Myometrial cell (primary cell): ENCODE results near the gene DPEP2. TPM values are rescaled to one million over a fixed set of nuclear protein-coding genes. Genes with fewer than 3 reads are reported as not detected.

Experiments
- total RNA-seq: library from RNA; depleted of rRNA; stranded (reverse); fragments of >200 nt; gene quantifications from 2 replicates; pipeline ENCODE4 v1.2.3, GENCODE V29; 2015

The DPEP2 gene
- total RNA-seq = not detected in 2 replicates

GRCh38 chr16:67998779-67999688, at the start of gene DPEP2:
Gene DPEP2, minus strand, starts transcription at chr16:67999484. Its CDS starts 6,272 bp downstream, at chr16:67993212.

GRCh38 chr16:68022728-68023537, 23.6 kb upstream of the DPEP2 start, which contains the start of the genes DDX28 and DUS2:
Gene DDX28, minus strand, starts transcription at chr16:68023232. Its CDS starts 30 bp downstream, at chr16:68023202.
Gene DUS2, plus strand, starts transcription at chr16:68023284. Its CDS starts 14,740 bp downstream, at chr16:68038024.

GRCh38 chr16:68015681-68016080, 16.4 kb upstream of the DPEP2 start, which contains the start of gene DPEP2NB:
Gene DPEP2NB, minus strand, starts transcription at chr16:68015911. Its CDS starts 141 bp downstream, at chr16:68015770.

GRCh38 chr16:67979955-67980678, 19.2 kb downstream of the DPEP2 start, which contains the start of gene DPEP3:
Gene DPEP3, minus strand, starts transcription at chr16:67980499. Its CDS starts 119 bp downstream, at chr16:67980380.

GRCh38 chr16:67968400-67969253, 30.7 kb downstream of the DPEP2 start, which contains the start of gene SLC12A4:
Gene SLC12A4, minus strand, starts transcription at chr16:67968637. Its CDS starts 84 bp downstream, at chr16:67968553.

GRCh38 chr16:67943619-67944504, 55.4 kb downstream of the DPEP2 start, which contains the start of gene LCAT:
Gene LCAT, minus strand, starts transcription at chr16:67944120. Its CDS starts 19 bp downstream, at chr16:67944101.

Other genes with a start within 250 kb of the DPEP2 start
- 3.2 and 3.5 TPM in 2 replicates for gene RANBP10, start 192.9 kb downstream of the DPEP2 start, total RNA-seq
- gene TSNAXIP1, start 192.6 kb downstream of the DPEP2 start, total RNA-seq = under 0.01 and 1.4 TPM in 2 replicates
- 23.6 and 26.9 TPM in 2 replicates for gene THAP11, start 157.2 kb downstream of the DPEP2 start, total RNA-seq
- 103 and 274 TPM in 2 replicates for gene NUTF2, start 152.6 kb downstream of the DPEP2 start, total RNA-seq
- 30.0 and 33.7 TPM in 2 replicates for gene CENPT, start 151.8 kb downstream of the DPEP2 start, total RNA-seq
- 56.0 and 59.7 TPM in 2 replicates for gene EDC4, start 126.4 kb downstream of the DPEP2 start, total RNA-seq
- gene NRN1L, start 114.6 kb downstream of the DPEP2 start, total RNA-seq = 0.89 TPM in 1 of 2 replicates, not detected in the other
- 5.8 and 8.3 TPM in 2 replicates for gene PSKH1, start 106.2 kb downstream of the DPEP2 start, total RNA-seq
- 0.53 and 0.58 TPM in 2 replicates for gene CTRL, start 67.6 kb downstream of the DPEP2 start, total RNA-seq
- gene PSMB10, start 62.6 kb downstream of the DPEP2 start, total RNA-seq = 63.4 and 68.9 TPM in 2 replicates
- gene LCAT, start 55.4 kb downstream of the DPEP2 start, total RNA-seq = 5.5 and 6.0 TPM in 2 replicates
- 63.6 and 116 TPM in 2 replicates for gene SLC12A4, start 30.8 kb downstream of the DPEP2 start, total RNA-seq
- gene DPEP3, start 19.0 kb downstream of the DPEP2 start, total RNA-seq = not detected in 2 replicates
- not detected in 2 replicates for gene DPEP2NB, start 16.4 kb upstream of the DPEP2 start, total RNA-seq
- gene DDX28, start 23.7 kb upstream of the DPEP2 start, total RNA-seq = 3.5 and 5.2 TPM in 2 replicates
- gene DUS2, start 23.8 kb upstream of the DPEP2 start, total RNA-seq = 23.1 and 26.8 TPM in 2 replicates
- 9.7 and 9.8 TPM in 2 replicates for gene NFATC3, start 85.9 kb upstream of the DPEP2 start, total RNA-seq
- under 0.01 and 0.53 TPM in 2 replicates for gene ESRP2, start 236.6 kb upstream of the DPEP2 start, total RNA-seq
- gene PLA2G15, start 245.9 kb upstream of the DPEP2 start, total RNA-seq = 34.6 and 41.8 TPM in 2 replicates